Placental epithelial cell (primary cell): Measurements from ENCODE around the gene ILRUN. TPM values are rescaled to one million over a fixed set of nuclear protein-coding genes. Genes with fewer than 3 reads are reported as not detected.

Experiments used
- small RNA-seq: library from RNA; depleted of rRNA; stranded (forward); fragments of <200 nt; gene quantifications from one replicate; pipeline ENCODE3, GENCODE V24; 2012
- total RNA-seq: library from RNA; depleted of rRNA; stranded (reverse); fragments of >200 nt; gene quantifications from 2 replicates; pipeline ENCODE4 v1.2.3, GENCODE V29; 2012

Gene ILRUN
- total RNA-seq = 38.5 and 49.7 TPM in 2 replicates

DNA sequence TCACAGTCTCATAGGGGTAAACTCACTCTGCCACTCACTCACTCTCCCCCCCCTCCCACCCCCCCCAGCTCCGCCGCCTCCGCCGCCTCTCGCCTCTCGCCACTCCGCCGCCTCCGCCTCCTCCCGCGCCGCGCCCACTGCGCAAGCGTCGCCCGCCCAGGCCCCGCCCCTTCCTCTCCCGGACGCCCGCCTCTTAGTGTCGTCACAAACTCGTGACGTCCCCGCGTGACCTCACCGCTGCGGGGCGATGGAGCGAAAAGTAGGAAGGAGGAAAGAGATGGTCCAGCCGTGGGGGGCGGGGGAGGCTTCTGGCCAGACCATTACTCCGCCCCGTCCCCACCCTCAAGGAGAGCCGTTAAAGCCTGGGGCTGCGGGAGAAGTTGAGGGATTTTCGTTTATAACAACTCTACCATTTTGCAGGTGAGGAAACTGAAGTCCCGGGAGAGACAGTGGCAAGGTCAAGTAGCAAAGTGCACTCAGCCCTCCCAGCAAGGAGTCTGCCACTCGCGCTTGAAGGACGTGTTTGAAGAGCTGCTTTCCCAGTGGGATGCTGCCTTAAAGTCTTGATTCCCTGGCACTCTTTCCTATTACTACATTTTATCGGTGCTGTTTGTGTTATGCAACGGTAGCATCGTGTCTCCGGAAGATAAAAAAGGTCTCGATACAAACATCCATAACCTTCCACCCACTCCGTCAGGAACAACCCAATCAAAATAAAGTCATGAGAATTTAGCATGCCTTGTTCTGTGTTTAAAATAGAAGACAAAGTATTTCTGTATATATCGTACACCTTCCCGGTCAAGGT lies at the start of gene ILRUN:
Gene ILRUN (minus strand): TSS at position 29 of the 805 bp plus-strand sequence. CDS start 164 bp downstream, outside the sequence.

Small RNA genes within 50 kb of the gene (small RNA-seq; reads per million reads assigned to genes)
- gene RN7SL200P = 0.55 reads per million, percentile 31 among the genes with 10 or more reads in this experiment

Other genes starting within 250 kb of the ILRUN start
- gene PACSIN1, start 230.7 kb downstream of the ILRUN start, total RNA-seq = not detected in 2 replicates
- not detected in 2 replicates for gene SPDEF, start 140.4 kb downstream of the ILRUN start, total RNA-seq
- gene SNRPC, start 60.7 kb upstream of the ILRUN start, total RNA-seq = 59.7 and 85.3 TPM in 2 replicates
- gene BLTP3A, start 95.3 kb upstream of the ILRUN start, total RNA-seq = 2.0 and 2.8 TPM in 2 replicates
- gene TAF11, start 191.3 kb upstream of the ILRUN start, total RNA-seq = 22.4 and 23.6 TPM in 2 replicates
- 12.2 and 14.0 TPM in 2 replicates for gene ANKS1A, start 192.5 kb upstream of the ILRUN start, total RNA-seq